GM23338 (cell line): ENCODE data around the gene POLR2L. TPM values are rescaled to one million over a fixed set of nuclear protein-coding genes. Genes with fewer than 3 reads are reported as not detected.

ENCODE experiments used
- ATAC-seq: fragments of 200-7000 bp; cut with Tn5 transposase; 3 replicates; pipeline ENCODE4 v1.9.1; 2020
- DNase-seq: peaks from one replicate; pipeline ENCODE4 v3.0.0-alpha.2; 2015; ENCODE audit warnings: low spot score
- H2AFZ ChIP-seq: fragments of 200-600 bp; sonication (generic); 2 replicates; pipeline ENCODE4 v1.8.0; 2016; ENCODE audit warnings: antibody characterized with exemption, mild to moderate bottlenecking, moderate library complexity
- H3F3A ChIP-seq: fragments of 200-600 bp; sonication (generic); replicated peaks from 2 replicates; pipeline ENCODE4 v1.8.0; 2017; ENCODE audit warnings: antibody characterized with exemption, mixed run types, low read depth
- H3K27ac ChIP-seq: fragments of 200-600 bp; sonication (generic); 2 replicates; pipeline ENCODE4 v1.6.1; 2016; ENCODE audit warnings: low read depth
- H3K27me3 ChIP-seq: fragments of 200-600 bp; sonication (generic); 2 replicates; pipeline ENCODE4 v1.8.0; 2016; ENCODE audit warnings: mild to moderate bottlenecking, mixed run types, moderate library complexity; ENCODE audit not compliant: insufficient read depth
- H3K36me3 ChIP-seq: fragments of 200-600 bp; sonication (generic); 2 replicates; pipeline ENCODE4 v1.8.0; 2016; ENCODE audit warnings: mild to moderate bottlenecking; ENCODE audit not compliant: insufficient read depth
- H3K4me1 ChIP-seq: fragments of 200-600 bp; sonication (generic); 2 replicates; pipeline ENCODE4 v1.8.0; 2016; ENCODE audit warnings: mild to moderate bottlenecking, moderate library complexity; ENCODE audit not compliant: insufficient read depth
- H3K4me2 ChIP-seq: fragments of 200-600 bp; sonication (generic); 2 replicates; pipeline ENCODE4 v1.7.1; 2017; ENCODE audit warnings: mixed run types
- H3K4me3 ChIP-seq: fragments of 200-600 bp; sonication (generic); 2 replicates; pipeline ENCODE4 v1.6.1; 2016; ENCODE audit warnings: mixed run types
- H3K79me2 ChIP-seq: fragments of 200-600 bp; sonication (generic); replicated peaks from 2 replicates; pipeline ENCODE4 v1.8.0; 2017; ENCODE audit warnings: mild to moderate bottlenecking; ENCODE audit not compliant: insufficient read depth
- H3K9me2 ChIP-seq: fragments of 200-600 bp; sonication (generic); 2 replicates; pipeline ENCODE4 v1.8.0; 2017; ENCODE audit not compliant: insufficient read depth
- H4K20me1 ChIP-seq: fragments of 200-600 bp; sonication (generic); replicated peaks from 2 replicates; pipeline ENCODE4 v1.8.0; 2017; ENCODE audit warnings: mild to moderate bottlenecking; ENCODE audit not compliant: insufficient read depth
- H3K27ac Mint-ChIP-seq: 2 replicates; pipeline ENCODE4 v1.8.0; 2020; ENCODE audit warnings: inconsistent platforms, mild to moderate bottlenecking, moderate library complexity, mixed read lengths
- H3K27me3 Mint-ChIP-seq: 3 replicates; pipeline ENCODE4 v1.8.0; 2022; ENCODE audit warnings: low read depth, mild to moderate bottlenecking, moderate library complexity, mixed read lengths, inconsistent platforms; ENCODE audit not compliant: insufficient read depth, poor library complexity
- H3K36me3 Mint-ChIP-seq: 3 replicates; pipeline ENCODE4 v1.8.0; 2021; ENCODE audit warnings: low read depth, mild to moderate bottlenecking, inconsistent platforms, moderate library complexity, mixed read lengths
- H3K4me1 Mint-ChIP-seq: 3 replicates; pipeline ENCODE4 v1.8.0; 2020; ENCODE audit warnings: mild to moderate bottlenecking, inconsistent platforms, mixed read lengths
- H3K4me3 Mint-ChIP-seq: 3 replicates; pipeline ENCODE4 v1.8.0; 2021; ENCODE audit warnings: moderate library complexity, mild to moderate bottlenecking, inconsistent platforms, mixed read lengths
- H3K9me3 Mint-ChIP-seq: 3 replicates; pipeline ENCODE4 v1.8.0; 2020; ENCODE audit warnings: moderate library complexity, mild to moderate bottlenecking, inconsistent platforms, mixed read lengths
- EZH2 ChIP-seq: fragments of 200-600 bp; sonication (generic); IDR thresholded peaks from one replicate; pipeline ENCODE4 v1.8.0; 2017; ENCODE audit warnings: antibody characterized with exemption, mild to moderate bottlenecking, low read depth; ENCODE audit not compliant: unreplicated experiment
- EZH2phosphoT487 ChIP-seq: fragments of 200-600 bp; sonication (generic); IDR thresholded peaks from one replicate; pipeline ENCODE4 v1.8.1; 2018; ENCODE audit warnings: antibody characterized with exemption; ENCODE audit not compliant: unreplicated experiment
- JUNB ChIP-seq: IDR thresholded peaks from one replicate; pipeline ENCODE4 v1.6.1; 2016; ENCODE audit warnings: antibody characterized with exemption; ENCODE audit not compliant: unreplicated experiment
- NANOG ChIP-seq: IDR thresholded peaks from 2 replicates; pipeline ENCODE4 v1.6.1; 2016; ENCODE audit warnings: antibody characterized with exemption, borderline replicate concordance
- POLR2AphosphoS5 ChIP-seq: IDR thresholded peaks from 2 replicates; pipeline ENCODE4 v1.6.1; 2016; ENCODE audit warnings: antibody characterized with exemption, low read depth
- STAT1 ChIP-seq: IDR thresholded peaks from one replicate; pipeline ENCODE4 v1.6.1; 2016; ENCODE audit warnings: antibody characterized with exemption; ENCODE audit not compliant: unreplicated experiment
- ZNF114 ChIP-seq: fragments of 250-450 bp; sonication (Bioruptor Pico); IDR thresholded peaks from 2 replicates; pipeline ENCODE4 v1.5.0; 2020; ENCODE audit warnings: mild to moderate bottlenecking, moderate library complexity
- polyA plus RNA-seq: library from polyadenylated mRNA; unstranded; fragments of >200 nt; fragmentation: Nextera tagmentation; extraction: Ambion mirVana; gene quantifications from 2 replicates; pipeline ENCODE4 v1.2.1, GENCODE V29; 2016
- total RNA-seq: library from RNA; depleted of rRNA; stranded (reverse); fragments of >200 nt; shearing (Covaris generic); gene quantifications from 2 replicates; pipeline ENCODE4 v1.2.3, GENCODE V29; 2014
- TF ChIP-seq, protein P1 (sequence below): fragments of 250-450 bp; sonication (Bioruptor Pico); IDR thresholded peaks from 2 replicates; pipeline ENCODE4 v1.5.0; 2020; ENCODE audit warnings: mild to moderate bottlenecking, moderate library complexity
- TF ChIP-seq, protein P2 (sequence below): IDR thresholded peaks from 2 replicates; pipeline ENCODE4 v1.6.1; 2016; ENCODE audit warnings: antibody characterized with exemption

The POLR2L gene
- total and polyA plus RNA-seq, 2 experiments from 2014 or later, result 32.2 to 369 TPM

- TF ChIP-seq, protein P1, sequence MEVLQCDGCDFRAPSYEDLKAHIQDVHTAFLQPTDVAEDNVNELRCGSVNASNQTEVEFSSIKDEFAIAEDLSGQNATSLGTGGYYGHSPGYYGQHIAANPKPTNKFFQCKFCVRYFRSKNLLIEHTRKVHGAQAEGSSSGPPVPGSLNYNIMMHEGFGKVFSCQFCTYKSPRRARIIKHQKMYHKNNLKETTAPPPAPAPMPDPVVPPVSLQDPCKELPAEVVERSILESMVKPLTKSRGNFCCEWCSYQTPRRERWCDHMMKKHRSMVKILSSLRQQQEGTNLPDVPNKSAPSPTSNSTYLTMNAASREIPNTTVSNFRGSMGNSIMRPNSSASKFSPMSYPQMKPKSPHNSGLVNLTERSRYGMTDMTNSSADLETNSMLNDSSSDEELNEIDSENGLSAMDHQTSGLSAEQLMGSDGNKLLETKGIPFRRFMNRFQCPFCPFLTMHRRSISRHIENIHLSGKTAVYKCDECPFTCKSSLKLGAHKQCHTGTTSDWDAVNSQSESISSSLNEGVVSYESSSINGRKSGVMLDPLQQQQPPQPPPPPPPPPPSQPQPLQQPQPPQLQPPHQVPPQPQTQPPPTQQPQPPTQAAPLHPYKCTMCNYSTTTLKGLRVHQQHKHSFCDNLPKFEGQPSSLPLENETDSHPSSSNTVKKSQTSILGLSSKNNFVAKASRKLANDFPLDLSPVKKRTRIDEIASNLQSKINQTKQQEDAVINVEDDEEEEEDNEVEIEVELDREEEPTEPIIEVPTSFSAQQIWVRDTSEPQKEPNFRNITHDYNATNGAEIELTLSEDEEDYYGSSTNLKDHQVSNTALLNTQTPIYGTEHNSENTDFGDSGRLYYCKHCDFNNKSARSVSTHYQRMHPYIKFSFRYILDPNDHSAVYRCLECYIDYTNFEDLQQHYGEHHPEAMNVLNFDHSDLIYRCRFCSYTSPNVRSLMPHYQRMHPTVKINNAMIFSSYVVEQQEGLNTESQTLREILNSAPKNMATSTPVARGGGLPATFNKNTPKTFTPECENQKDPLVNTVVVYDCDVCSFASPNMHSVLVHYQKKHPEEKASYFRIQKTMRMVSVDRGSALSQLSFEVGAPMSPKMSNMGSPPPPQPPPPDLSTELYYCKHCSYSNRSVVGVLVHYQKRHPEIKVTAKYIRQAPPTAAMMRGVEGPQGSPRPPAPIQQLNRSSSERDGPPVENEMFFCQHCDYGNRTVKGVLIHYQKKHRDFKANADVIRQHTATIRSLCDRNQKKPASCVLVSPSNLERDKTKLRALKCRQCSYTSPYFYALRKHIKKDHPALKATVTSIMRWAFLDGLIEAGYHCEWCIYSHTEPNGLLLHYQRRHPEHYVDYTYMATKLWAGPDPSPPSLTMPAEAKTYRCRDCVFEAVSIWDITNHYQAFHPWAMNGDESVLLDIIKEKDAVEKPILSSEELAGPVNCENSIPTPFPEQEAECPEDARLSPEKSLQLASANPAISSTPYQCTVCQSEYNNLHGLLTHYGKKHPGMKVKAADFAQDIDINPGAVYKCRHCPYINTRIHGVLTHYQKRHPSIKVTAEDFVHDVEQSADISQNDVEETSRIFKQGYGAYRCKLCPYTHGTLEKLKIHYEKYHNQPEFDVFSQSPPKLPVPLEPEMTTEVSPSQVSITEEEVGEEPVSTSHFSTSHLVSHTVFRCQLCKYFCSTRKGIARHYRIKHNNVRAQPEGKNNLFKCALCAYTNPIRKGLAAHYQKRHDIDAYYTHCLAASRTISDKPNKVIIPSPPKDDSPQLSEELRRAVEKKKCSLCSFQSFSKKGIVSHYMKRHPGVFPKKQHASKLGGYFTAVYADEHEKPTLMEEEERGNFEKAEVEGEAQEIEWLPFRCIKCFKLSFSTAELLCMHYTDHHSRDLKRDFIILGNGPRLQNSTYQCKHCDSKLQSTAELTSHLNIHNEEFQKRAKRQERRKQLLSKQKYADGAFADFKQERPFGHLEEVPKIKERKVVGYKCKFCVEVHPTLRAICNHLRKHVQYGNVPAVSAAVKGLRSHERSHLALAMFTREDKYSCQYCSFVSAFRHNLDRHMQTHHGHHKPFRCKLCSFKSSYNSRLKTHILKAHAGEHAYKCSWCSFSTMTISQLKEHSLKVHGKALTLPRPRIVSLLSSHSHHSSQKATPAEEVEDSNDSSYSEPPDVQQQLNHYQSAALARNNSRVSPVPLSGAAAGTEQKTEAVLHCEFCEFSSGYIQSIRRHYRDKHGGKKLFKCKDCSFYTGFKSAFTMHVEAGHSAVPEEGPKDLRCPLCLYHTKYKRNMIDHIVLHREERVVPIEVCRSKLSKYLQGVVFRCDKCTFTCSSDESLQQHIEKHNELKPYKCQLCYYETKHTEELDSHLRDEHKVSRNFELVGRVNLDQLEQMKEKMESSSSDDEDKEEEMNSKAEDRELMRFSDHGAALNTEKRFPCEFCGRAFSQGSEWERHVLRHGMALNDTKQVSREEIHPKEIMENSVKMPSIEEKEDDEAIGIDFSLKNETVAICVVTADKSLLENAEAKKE, result no peak
- no peak for TF ChIP-seq STAT1
- no peak for TF ChIP-seq ZNF114 (CRISPR knock-in tag)
- no peak for TF ChIP-seq JUNB
- no peak for TF ChIP-seq EZH2phosphoT487
Observed at GRCh38 chr11:792873-793272, 49.5 kb downstream of the POLR2L start (continued).

- Histone ChIP-seq H3K4me1 (peaks cover 23% of the 10 kb centered on the region; the same call in 1 of the 2 replicates), H3F3A (peaks cover 13% of the 10 kb centered on the region), H3K4me3 (no peak overlapping the region), H2AFZ (no peak overlapping the region), H3K27me3 (no peaks in the 10 kb centered on the region), H3K4me2 (no peak overlapping the region), H3K27ac (no peak overlapping the region), H3K9me2 (no peaks in the 10 kb centered on the region), H4K20me1 (peaks cover 3% of the 10 kb centered on the region; the same call in 1 of the 2 replicates), H3K79me2 (no peaks in the 10 kb centered on the region; the same call in 1 of the 2 replicates), H3K36me3 (no peaks in the 10 kb centered on the region)
- H3K27ac Mint-ChIP-seq, result no peak overlapping the region
- DNase-seq (no peak), ATAC-seq (no peak)
- peaks cover 6% of the 10 kb centered on the region; the same call in 1 of the 3 replicates for H3K36me3 Mint-ChIP-seq
- peaks cover 15% of the 10 kb centered on the region for H3K27me3 Mint-ChIP-seq
- H3K4me3 Mint-ChIP-seq, result no peak overlapping the region
- TF ChIP-seq, protein P1, result no peak
- TF ChIP-seq NANOG (no peak), EZH2phosphoT487 (no peak), EZH2 (no peak), STAT1 (no peak), JUNB (no peak), POLR2AphosphoS5 (no peak)
- TF ChIP-seq, protein P2, sequence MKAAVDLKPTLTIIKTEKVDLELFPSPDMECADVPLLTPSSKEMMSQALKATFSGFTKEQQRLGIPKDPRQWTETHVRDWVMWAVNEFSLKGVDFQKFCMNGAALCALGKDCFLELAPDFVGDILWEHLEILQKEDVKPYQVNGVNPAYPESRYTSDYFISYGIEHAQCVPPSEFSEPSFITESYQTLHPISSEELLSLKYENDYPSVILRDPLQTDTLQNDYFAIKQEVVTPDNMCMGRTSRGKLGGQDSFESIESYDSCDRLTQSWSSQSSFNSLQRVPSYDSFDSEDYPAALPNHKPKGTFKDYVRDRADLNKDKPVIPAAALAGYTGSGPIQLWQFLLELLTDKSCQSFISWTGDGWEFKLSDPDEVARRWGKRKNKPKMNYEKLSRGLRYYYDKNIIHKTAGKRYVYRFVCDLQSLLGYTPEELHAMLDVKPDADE, result no peak
- H3K9me3 Mint-ChIP-seq, result no peaks in the 10 kb centered on the region
- H3K4me1 Mint-ChIP-seq, result peaks cover 32% of the 10 kb centered on the region
Observed at GRCh38 chr11:792535-792821, 49.9 kb downstream of the POLR2L start.
